Upper lobe of left lung (tissue), 6 donors: Measurements from ENCODE around the gene PSORS1C1. TPM values are rescaled to one million over a fixed set of nuclear protein-coding genes. Genes with fewer than 3 reads are reported as not detected.

Source experiments
- ATAC-seq, 2 donors: fragments of 200-7000 bp; cut with Tn5 transposase; one replicate each; pipeline ENCODE4 v1.9.1; 2022; ENCODE audit warnings: mild to moderate bottlenecking in 2 of 2, moderate library complexity in 2 of 2; ENCODE audit not compliant: low FRiP score in 2 of 2
- DNase-seq, 2 donors: peaks; one replicate each; pipeline ENCODE4 v3.0.0-alpha.2; 2019 to 2020
- H3K27ac ChIP-seq, 4 donors: fragments of 200-600 bp; sonication (generic); one replicate each; pipeline ENCODE4 v1.5.1; 2016 to 2019
- H3K27me3 ChIP-seq, 4 donors: fragments of 200-600 bp; sonication (generic); one replicate each; pipeline ENCODE4 v1.5.1; 2017 to 2019
- H3K36me3 ChIP-seq, 4 donors: fragments of 200-600 bp; sonication (generic); one replicate each; pipeline ENCODE4 v1.5.1; 2016 to 2019
- H3K4me1 ChIP-seq, 4 donors: fragments of 200-600 bp; sonication (generic); one replicate each; pipeline ENCODE4 v1.5.1; 2018 to 2019
- H3K4me3 ChIP-seq, 4 donors: fragments of 200-600 bp; sonication (generic); one replicate each; pipeline ENCODE4 v1.5.1; 2017 to 2019; ENCODE audit warnings: mild to moderate bottlenecking in 2 of 4, moderate library complexity in 1 of 4
- H3K9me3 ChIP-seq, 4 donors: fragments of 200-600 bp; sonication (generic); one replicate each; pipeline ENCODE4 v1.5.1; 2018 to 2019
- EP300 ChIP-seq, 4 donors: sonication (generic); formaldehyde crosslinking; IDR thresholded peaks; one replicate each; pipeline ENCODE4 v1.5.1; 2017; ENCODE audit warnings: antibody characterized with exemption in 4 of 4, control low read depth in 2 of 4
- POLR2A ChIP-seq, 4 donors: fragments of 450-650 bp; IDR thresholded peaks; one replicate each; pipeline ENCODE4 v1.5.1; 2016 to 2017; ENCODE audit warnings: antibody characterized with exemption in 4 of 4, mild to moderate bottlenecking in 2 of 4
- POLR2AphosphoS5 ChIP-seq, 2 donors: sonication (generic); formaldehyde crosslinking; IDR thresholded peaks; one replicate each; pipeline ENCODE4 v1.5.1; 2017; ENCODE audit warnings: antibody characterized with exemption in 2 of 2
- WGBS, 2 donors: methylation state at CpG; one replicate each; pipeline ENCODE4 v1.1.5; 2017 to 2018; 5-methylcytosine and 5-hydroxymethylcytosine counted together
- total RNA-seq, 6 donors: library from RNA; depleted of rRNA in 4 of 6; stranded (reverse); fragments of >200 nt in 4 of 6; gene quantifications; one replicate each; pipeline versions ENCODE4 v1.1.0 to v1.2.1, GENCODE V29; 2016 to 2021
- TF ChIP-seq, protein P1 (sequence below), 6 experiments: fragments of 450-650 bp in 4 of 6; fragments of 200-600 bp in 2 of 6; sonication (generic) in 2 of 6; IDR thresholded peaks; one replicate each; pipeline ENCODE4 v1.5.1; 2016 to 2019; ENCODE audit warnings: antibody characterized with exemption in 6 of 6
- donor health status: DM: no; HTN: no; CAD: no; lungs with moderate emphysema.
- donor health status: DM: no; HTN: yes; CAD: no; lungs with severe emphysema.

Gene PSORS1C1
- total RNA-seq, 6 donors from 2014 or later, result 3.2 to 9.4 (median 4.4) TPM

DNA sequence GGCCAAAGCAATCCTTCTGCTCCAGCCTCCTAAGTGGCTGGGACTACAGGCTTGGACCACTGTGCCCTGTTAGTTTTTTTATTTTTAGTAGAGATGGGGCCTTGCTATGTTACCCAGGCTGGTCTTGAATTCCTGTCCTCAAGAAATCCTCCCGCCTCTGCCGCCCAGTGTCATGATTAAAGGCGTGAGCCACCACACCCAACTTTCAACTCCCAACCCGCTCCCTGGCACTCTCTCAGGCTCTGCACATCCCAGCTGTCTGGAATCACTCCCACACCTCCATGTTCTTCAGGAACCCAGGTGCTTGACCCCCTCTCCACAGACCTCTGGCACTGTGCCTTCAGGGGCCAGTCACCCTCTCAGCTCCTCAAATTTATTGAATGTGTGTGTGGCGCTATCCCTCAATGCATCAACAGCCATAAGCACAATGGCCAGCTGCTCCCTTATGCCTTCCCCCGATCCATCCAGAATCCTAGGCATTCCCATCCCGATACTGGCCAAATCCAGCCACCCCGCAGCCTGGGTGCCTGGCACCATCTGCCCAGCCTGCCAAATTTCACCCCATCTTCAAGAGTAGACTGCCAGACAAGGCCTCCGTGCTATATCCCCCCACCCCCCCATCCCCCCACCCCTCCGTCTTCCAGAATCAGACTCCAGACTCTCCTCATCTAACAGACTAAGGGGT lies 56.5 kb downstream of the PSORS1C1 start:
- DNase-seq (no peak), ATAC-seq (no peak)
- Histone ChIP-seq H3K36me3 (peaks cover 0 to 3% (median 0%) of the 10 kb centered on the region in 4 donors), H3K4me3 (no peak overlapping the region), H3K9me3 (no peaks in the 10 kb centered on the region), H3K4me1 (no peaks in the 10 kb centered on the region), H3K27me3 (no peaks in the 10 kb centered on the region), H3K27ac (no peak overlapping the region)
- WGBS, 2 donors, result 93 to 96% methylated on average over 10 of the region's 10 CpGs
- no peak for TF ChIP-seq EP300 (IDR thresholded peaks at IDR 0.05)
- TF ChIP-seq, protein P1, sequence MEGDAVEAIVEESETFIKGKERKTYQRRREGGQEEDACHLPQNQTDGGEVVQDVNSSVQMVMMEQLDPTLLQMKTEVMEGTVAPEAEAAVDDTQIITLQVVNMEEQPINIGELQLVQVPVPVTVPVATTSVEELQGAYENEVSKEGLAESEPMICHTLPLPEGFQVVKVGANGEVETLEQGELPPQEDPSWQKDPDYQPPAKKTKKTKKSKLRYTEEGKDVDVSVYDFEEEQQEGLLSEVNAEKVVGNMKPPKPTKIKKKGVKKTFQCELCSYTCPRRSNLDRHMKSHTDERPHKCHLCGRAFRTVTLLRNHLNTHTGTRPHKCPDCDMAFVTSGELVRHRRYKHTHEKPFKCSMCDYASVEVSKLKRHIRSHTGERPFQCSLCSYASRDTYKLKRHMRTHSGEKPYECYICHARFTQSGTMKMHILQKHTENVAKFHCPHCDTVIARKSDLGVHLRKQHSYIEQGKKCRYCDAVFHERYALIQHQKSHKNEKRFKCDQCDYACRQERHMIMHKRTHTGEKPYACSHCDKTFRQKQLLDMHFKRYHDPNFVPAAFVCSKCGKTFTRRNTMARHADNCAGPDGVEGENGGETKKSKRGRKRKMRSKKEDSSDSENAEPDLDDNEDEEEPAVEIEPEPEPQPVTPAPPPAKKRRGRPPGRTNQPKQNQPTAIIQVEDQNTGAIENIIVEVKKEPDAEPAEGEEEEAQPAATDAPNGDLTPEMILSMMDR (IDR thresholded peaks at IDR 0.05), result no peak
- no peak for TF ChIP-seq POLR2AphosphoS5 (IDR thresholded peaks at IDR 0.05)
- no peak for TF ChIP-seq POLR2A (IDR thresholded peaks at IDR 0.05)

DNA sequence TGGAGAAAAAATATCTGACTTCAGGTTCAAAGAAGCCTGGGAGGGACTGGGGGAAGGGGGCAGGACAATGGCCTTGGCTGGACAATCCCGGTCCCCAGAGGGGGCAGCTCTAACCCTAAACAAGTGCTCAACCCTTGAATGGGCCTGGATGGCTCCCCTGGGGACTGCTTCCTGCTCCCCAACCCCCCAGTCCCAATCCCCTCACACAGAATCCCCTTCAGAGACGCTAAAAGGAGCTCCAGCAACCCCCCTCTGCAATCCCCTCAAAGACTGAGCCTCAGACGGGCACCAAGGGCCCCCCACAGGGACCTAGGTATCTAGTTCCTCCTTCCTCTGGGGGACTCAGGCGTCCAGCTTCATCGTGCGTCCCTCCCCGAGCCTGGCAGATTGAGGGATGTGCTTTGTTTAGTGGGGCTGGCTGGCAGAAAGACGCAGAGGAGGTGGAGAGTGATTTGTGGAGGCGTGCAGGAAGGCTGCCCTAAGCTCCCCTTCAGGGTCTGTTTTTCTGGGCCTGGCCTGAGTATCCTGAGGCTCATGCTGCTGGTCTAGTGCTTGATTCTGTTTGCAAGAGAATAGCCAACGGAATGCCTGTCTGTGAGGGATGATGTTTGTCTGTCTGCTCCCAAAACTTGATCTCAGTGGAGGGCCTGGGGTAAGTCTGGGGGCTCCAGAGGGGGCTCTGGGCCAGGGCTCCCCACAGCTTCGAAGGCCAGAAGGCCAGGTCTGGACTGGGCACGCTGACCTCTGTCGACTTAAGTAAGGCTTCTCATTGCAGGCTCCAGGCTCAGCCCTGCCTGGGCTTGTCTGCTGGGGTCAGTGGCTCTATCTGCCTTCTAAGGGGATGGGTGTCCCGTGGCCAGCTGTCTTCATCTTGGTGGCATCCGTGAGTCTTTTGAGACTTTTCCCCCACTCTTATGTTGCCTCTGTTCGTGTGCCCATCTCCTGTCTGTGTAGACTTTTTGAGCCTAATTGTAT lies 57.6 kb downstream of the PSORS1C1 start:
- no peak for ATAC-seq
- 65 to 76% methylated on average over 8 to 16 of the region's 16 CpGs for WGBS, 2 donors

DNA sequence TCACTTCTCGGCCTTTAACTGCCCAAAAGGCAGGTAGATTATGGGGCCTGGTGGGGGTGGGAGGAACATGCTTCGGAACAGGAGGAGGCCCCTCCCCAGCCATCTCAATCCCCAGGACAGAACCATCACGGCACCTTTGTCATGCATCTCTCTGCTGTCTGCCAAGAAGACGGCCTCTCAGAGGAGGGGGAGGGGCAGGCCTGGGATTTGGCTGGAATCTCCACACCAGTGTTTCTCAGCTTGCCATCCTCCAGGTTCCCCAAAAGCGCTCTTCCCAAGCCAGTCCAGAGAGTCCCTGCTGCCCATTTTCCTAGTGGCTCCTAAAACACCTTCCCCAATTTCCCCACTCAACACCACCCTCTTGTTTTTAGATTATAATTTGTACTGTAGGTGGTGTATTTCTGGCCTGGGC lies 58.4 kb downstream of the PSORS1C1 start:
- WGBS, 2 donors, result 81 to 87% methylated on average over 5 of the region's 5 CpGs
- Histone ChIP-seq H3K36me3 (peaks cover 0 to 3% (median 0%) of the 10 kb centered on the region in 4 donors), H3K27me3 (no peaks in the 10 kb centered on the region), H3K27ac (no peak overlapping the region), H3K9me3 (no peaks in the 10 kb centered on the region), H3K4me1 (no peaks in the 10 kb centered on the region), H3K4me3 (no peak overlapping the region)
- no peak for TF ChIP-seq EP300 (IDR thresholded peaks at IDR 0.05)
- TF ChIP-seq POLR2A (IDR thresholded peaks at IDR 0.05), result no peak
- TF ChIP-seq, protein P1 (IDR thresholded peaks at IDR 0.05), result no peak
- no peak for TF ChIP-seq POLR2AphosphoS5 (IDR thresholded peaks at IDR 0.05)
- no peak for ATAC-seq
- DNase-seq, result no peak

More for the DNA sequence above, 57.6 kb downstream of the PSORS1C1 start:
- TF ChIP-seq POLR2AphosphoS5 (IDR thresholded peaks at IDR 0.05) (no peak), EP300 (IDR thresholded peaks at IDR 0.05) (no peak), POLR2A (IDR thresholded peaks at IDR 0.05) (no peak)
- TF ChIP-seq, protein P1 (IDR thresholded peaks at IDR 0.05), result no peak
- no peaks in the 10 kb centered on the region for H3K9me3 ChIP-seq
- no peak for DNase-seq
- no peak overlapping the region for H3K27ac ChIP-seq
- peaks cover 0 to 3% (median 0%) of the 10 kb centered on the region in 4 donors for H3K36me3 ChIP-seq
- H3K27me3 ChIP-seq, result no peaks in the 10 kb centered on the region
- H3K4me3 ChIP-seq, result no peak overlapping the region
- no peaks in the 10 kb centered on the region for H3K4me1 ChIP-seq

DNA sequence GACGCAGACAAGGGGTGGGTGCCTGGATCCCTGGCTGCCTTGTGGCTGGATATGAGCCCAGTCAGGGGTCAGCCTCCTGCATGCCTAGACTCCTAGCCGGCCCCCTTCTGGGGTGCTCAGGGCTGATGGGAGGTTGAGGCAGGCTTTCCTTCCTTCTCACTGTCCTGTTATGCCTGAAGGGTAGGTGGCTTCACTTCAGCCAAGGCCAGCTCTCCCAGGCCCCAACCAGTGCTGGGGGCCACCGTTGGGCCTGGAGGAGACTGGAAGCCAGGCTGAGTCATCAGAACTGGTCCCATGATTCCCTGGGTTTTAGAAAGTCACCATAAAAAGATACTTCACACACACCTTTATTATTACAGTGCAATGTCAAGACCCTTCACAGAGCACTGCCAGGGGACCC lies 58.8 kb downstream of the PSORS1C1 start:
- 67 to 74% methylated on average over 2 to 3 of the region's 3 CpGs for WGBS, 2 donors
- DNase-seq, result no peak
- peaks cover 0 to 4% (median 1%) of the 10 kb centered on the region in 4 donors for H3K4me1 ChIP-seq

More for the DNA sequence above, 58.8 kb downstream of the PSORS1C1 start:
- Histone ChIP-seq H3K9me3 (no peaks in the 10 kb centered on the region), H3K36me3 (peaks cover 0 to 3% (median 0%) of the 10 kb centered on the region in 4 donors), H3K4me3 (no peak overlapping the region), H3K27me3 (no peaks in the 10 kb centered on the region), H3K27ac (no peak overlapping the region)
- TF ChIP-seq POLR2A (IDR thresholded peaks at IDR 0.05) (no peak), EP300 (IDR thresholded peaks at IDR 0.05) (no peak), POLR2AphosphoS5 (IDR thresholded peaks at IDR 0.05) (no peak)
- TF ChIP-seq, protein P1 (IDR thresholded peaks at IDR 0.05), result no peak
- no peak for ATAC-seq
